ENCODE results near the gene CCDC190. TPM values are rescaled to one million over a fixed set of nuclear protein-coding genes. Genes with fewer than 3 reads are reported as not detected.

Gene CCDC190
- not detected in 2 replicates for total RNA-seq (ENCODE audit: low replicate concordance)

GRCh38 chr1:162861101-162861500 is at the start of gene CCDC190:
TSS of gene CCDC190 (minus strand) at chr1:162861175. CDS start at chr1:162859646, 1,529 bp downstream.
- Histone ChIP-seq H3K4me3 (no peak within 1 kb of the TSS), H3K36me3 (no peaks in the 10 kb centered on the region), H3K4me1 (peaks cover 24% of the 10 kb centered on the region), H3K27me3 (no peaks in the 10 kb centered on the region), H3K79me2 (ENCODE audit: low read depth) (no peaks in the 10 kb centered on the region), H3K27ac (no peak within 1 kb of the TSS), H3K4me2 (no peak within 1 kb of the TSS), H4K20me1 (ENCODE audit: low read depth) (no peaks in the 10 kb centered on the region), H3K9me3 (ENCODE audit: low read depth) (no peaks in the 10 kb centered on the region), H2AFZ (replicated peaks) (peak within 1 kb of the TSS; percentile 13), H3K9ac (no peak within 1 kb of the TSS), H3F3A (ENCODE audit: low read depth) (no peaks in the 10 kb centered on the region)
- no peak for TF ChIP-seq EZH2 (IDR thresholded peaks at IDR 0.05)
- no peak for TF ChIP-seq CTCF (IDR thresholded peaks at IDR 0.05)
- no peak for TF ChIP-seq EZH2phosphoT487 (IDR thresholded peaks at IDR 0.05)
- no peak for DNase-seq (ENCODE audit: low spot score)
- peaks cover 2% of the 10 kb centered on the region for H3K9me3 Mint-ChIP-seq
- no peaks in the 10 kb centered on the region for H3K36me3 Mint-ChIP-seq
- peaks cover 4% of the 10 kb centered on the region for H3K27me3 Mint-ChIP-seq (ENCODE audit: insufficient read depth, low read depth)
- H3K4me3 Mint-ChIP-seq: no peak within 1 kb of the TSS
- H3K27ac Mint-ChIP-seq: peak within 1 kb of the TSS; percentile 51
- H3K4me1 Mint-ChIP-seq: peaks cover 14% of the 10 kb centered on the region

- DNase-seq (ENCODE audit: low spot score): no peak
- H3K4me1 Mint-ChIP-seq: peaks cover 4% of the 10 kb centered on the region
- Histone ChIP-seq H4K20me1 (ENCODE audit: low read depth) (no peaks in the 10 kb centered on the region), H3K27me3 (no peaks in the 10 kb centered on the region), H3K4me3 (no peak overlapping the region), H3K4me2 (no peak overlapping the region), H3F3A (ENCODE audit: low read depth) (no peaks in the 10 kb centered on the region), H2AFZ (replicated peaks) (no peak overlapping the region), H3K9ac (no peak overlapping the region), H3K27ac (no peak overlapping the region), H3K9me3 (ENCODE audit: low read depth) (peaks cover 3% of the 10 kb centered on the region), H3K79me2 (ENCODE audit: low read depth) (no peaks in the 10 kb centered on the region), H3K36me3 (no peaks in the 10 kb centered on the region), H3K4me1 (peaks cover under 1% of the 10 kb centered on the region)
- no peak for TF ChIP-seq EZH2 (IDR thresholded peaks at IDR 0.05)
- no peak for TF ChIP-seq CTCF (IDR thresholded peaks at IDR 0.05)
- TF ChIP-seq EZH2phosphoT487 (IDR thresholded peaks at IDR 0.05): no peak
- H3K9me3 Mint-ChIP-seq: peaks cover 12% of the 10 kb centered on the region
- H3K36me3 Mint-ChIP-seq: peaks cover 3% of the 10 kb centered on the region
- H3K4me3 Mint-ChIP-seq: no peak overlapping the region
- H3K27me3 Mint-ChIP-seq (ENCODE audit: insufficient read depth, low read depth): peaks cover 4% of the 10 kb centered on the region
- H3K27ac Mint-ChIP-seq: no peak overlapping the region
These were observed 49.2 kb upstream of the CCDC190 start for GRCh38 chr1:162910161-162910560.

GRCh38 chr1:162908780-162909179 is 47.8 kb upstream of the CCDC190 start:
- peaks cover 15% of the 10 kb centered on the region for H3K4me1 Mint-ChIP-seq
- Histone ChIP-seq H3K4me1 (peaks cover 9% of the 10 kb centered on the region), H3K27ac (no peak overlapping the region), H3K4me3 (no peak overlapping the region), H3K79me2 (ENCODE audit: low read depth) (no peaks in the 10 kb centered on the region), H2AFZ (replicated peaks) (no peak overlapping the region), H4K20me1 (ENCODE audit: low read depth) (no peaks in the 10 kb centered on the region), H3K9me3 (ENCODE audit: low read depth) (peaks cover 3% of the 10 kb centered on the region), H3K36me3 (no peaks in the 10 kb centered on the region), H3K27me3 (no peaks in the 10 kb centered on the region), H3F3A (ENCODE audit: low read depth) (no peaks in the 10 kb centered on the region), H3K4me2 (no peak overlapping the region), H3K9ac (no peak overlapping the region)
- H3K27ac Mint-ChIP-seq: no peak overlapping the region
- peaks cover 4% of the 10 kb centered on the region for H3K27me3 Mint-ChIP-seq (ENCODE audit: insufficient read depth, low read depth)
- H3K9me3 Mint-ChIP-seq: peaks cover 12% of the 10 kb centered on the region
- no peak for DNase-seq (ENCODE audit: low spot score)
- peaks cover 3% of the 10 kb centered on the region for H3K36me3 Mint-ChIP-seq
- TF ChIP-seq CTCF (IDR thresholded peaks at IDR 0.05) (no peak), EZH2 (IDR thresholded peaks at IDR 0.05) (no peak), EZH2phosphoT487 (IDR thresholded peaks at IDR 0.05) (no peak)
- no peak overlapping the region for H3K4me3 Mint-ChIP-seq
